NCI-H2196 (cell line): ENCODE measurements around the gene SH3GLB1.

Source experiments
- DNase-seq: peaks from one replicate; lab custom pipeline; 2025; ENCODE audit not compliant: unreplicated experiment; lab: John Stamatoyannopoulos, UW

SH3GLB1 gene

DNA sequence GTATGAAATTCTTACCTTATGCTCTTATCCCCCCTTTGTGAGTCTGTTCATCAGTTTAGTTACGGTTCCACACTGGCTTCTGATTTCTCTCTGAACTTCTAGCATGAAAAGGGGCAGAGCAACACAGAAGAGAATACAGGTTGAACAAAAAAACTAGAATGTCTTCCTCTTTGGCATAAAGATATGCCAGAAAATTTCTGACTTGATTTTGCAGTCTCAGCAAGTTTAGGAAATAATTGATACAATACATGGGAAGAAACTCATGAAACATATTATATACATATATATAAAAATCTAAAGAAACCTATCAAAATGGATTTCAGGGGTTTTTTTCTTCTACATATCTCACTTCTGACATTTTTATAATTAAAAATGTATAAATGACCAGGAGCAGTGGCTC, 27.0 kb downstream of the SH3GLB1 start:
- no peak for DNase-seq

DNA sequence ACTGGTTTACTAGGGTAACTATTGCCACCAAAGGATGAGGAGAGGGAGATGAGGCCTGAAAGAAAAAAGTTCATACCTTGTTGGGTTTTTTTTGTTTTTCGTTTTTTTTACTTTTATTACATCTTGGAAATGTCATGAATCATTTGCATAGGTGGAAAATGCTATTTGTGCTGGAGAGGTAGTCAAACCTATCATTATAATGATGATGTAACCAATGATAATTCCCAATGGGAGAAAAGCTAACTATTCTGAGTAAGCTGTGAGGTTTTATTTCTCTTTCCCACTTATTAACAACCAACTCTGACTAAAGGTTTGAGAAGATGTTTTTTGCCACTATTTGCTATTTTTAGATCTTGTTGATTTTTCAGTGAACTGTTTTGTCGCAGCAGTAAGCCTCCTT, 29.0 kb downstream of the SH3GLB1 start:
- DNase-seq: no peak

- peak; percentile 10 for DNase-seq
Measured at GRCh38 chr1:86739648-86740509, 35.5 kb downstream of the SH3GLB1 start.

DNA sequence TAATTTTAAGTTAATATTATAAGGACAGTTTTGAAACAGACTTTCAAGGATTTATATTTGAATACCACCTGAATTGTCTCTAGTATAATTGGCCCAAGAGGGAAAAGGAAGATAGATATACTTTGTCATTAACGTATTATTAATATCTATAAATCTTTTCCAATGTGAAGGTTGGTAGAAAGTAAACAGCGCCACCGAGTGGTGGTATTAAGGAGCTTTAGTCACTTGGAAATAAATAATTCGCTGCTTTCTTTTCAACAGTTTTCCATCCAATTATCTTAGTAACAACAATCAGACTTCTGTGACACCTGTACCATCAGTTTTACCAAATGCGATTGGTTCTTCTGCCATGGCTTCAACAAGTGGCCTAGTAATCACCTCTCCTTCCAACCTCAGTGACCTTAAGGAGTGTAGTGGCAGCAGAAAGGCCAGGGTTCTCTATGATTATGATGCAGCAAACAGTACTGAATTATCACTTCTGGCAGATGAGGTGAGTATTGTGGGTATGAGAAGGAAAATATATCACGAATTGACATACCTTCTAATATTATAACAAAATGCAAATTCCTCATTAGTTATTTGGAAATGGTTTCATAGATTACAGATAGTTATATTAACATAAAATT, 37.7 kb downstream of the SH3GLB1 start:
- peak; percentile 17 for DNase-seq

DNA sequence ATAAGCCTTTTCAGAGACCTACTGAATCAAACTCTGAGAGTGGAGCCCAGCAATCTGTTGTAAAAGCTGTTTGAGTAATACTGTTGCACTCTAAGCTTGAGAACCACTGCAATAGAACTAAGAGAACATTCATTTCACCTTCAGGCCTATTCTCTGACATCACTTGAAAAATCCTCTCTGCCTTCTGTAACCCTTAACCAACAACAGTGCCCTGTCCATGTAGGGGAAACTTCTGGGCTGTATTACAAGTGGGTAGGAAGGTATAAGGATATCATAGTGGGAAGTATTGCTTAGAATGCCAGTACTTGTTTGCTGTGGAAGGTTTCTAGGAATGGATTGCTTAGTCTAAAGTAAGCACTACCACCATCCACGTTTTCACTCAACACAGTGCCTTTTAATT, 42.9 kb downstream of the SH3GLB1 start:
- no peak for DNase-seq

DNA sequence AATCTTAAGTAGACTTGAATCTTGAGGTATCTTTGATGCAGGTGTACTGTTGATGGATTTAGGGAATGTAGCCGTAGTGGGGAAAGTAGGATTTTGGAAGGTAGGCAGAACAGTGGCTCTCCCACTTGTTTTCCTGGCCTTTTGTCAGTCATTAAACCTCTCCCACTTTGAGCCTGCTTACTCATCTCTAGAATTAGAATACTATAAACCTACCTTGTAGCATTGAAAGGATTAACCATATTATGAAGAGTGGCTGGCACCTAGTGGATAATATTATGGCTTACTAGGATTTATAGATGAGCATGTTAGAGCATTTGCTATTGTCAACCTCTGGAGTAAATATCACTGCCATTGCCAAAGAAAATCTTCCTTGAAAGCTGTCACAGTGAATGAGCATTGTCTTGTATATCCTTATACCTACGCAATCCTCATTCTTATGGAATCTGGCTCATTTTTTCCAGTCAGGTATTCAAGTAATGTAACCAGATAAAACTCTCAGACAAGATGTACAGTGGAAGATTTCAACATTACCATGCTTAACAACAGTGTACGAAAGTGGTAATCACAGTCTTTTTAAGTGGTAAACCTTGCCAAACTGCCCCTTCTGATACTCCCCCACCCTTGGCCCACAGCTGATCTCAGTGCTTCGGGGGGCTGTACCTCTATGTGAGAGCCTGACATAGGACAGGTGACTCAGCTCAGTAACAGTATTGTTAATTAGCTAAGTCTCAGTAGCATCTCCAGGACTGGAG, 44.4 kb downstream of the SH3GLB1 start:
- DNase-seq: no peak

- DNase-seq: no peak
Measured at GRCh38 chr1:86750076-86750475, 45.7 kb downstream of the SH3GLB1 start.

DNA sequence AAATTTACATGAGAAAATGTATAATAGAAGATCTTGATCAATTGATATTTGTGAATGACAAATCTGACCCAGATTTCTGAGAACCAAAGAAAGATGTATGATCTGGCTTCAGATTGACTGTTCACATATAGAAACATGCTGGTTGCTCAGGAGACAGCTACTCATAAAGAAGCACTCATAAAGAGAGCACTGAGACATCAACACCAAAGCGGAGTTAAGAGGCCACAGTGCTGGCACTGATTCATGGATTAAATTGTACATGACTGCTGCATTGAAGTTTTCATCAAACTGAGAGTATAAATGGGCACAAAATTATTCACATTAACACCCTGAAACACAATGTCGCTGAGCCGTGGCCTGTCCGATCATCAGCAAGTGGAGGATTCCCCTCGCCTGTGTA, 46.2 kb downstream of the SH3GLB1 start:
- no peak for DNase-seq

DNA sequence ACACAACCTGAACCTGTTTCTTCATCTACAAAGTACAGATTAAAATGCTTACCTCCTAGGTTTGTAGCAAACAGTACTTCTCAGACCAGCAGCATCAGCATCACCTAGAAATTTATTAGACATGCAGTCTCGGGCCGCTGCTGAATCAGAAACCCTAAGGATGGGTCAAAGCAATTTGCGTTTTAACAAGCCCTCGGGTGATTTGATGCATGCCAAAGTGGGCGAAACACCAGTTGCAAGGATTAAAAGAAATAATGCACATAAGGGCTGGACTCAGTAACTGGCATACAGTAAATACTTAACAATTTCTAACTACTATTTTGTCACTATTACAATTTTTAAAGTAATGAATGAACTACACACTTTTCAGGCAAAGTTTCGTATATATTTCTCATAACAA, 47.5 kb downstream of the SH3GLB1 start:
- DNase-seq: no peak

GRCh38 chr1:86753700-86754099, 49.3 kb downstream of the SH3GLB1 start:
- DNase-seq: peak; percentile 27

GRCh38 chr1:86754265-86754974, 50.0 kb downstream of the SH3GLB1 start:
- no peak for DNase-seq

- DNase-seq: peak; percentile 64
Measured at GRCh38 chr1:86756062-86756406, 51.7 kb downstream of the SH3GLB1 start.

DNA sequence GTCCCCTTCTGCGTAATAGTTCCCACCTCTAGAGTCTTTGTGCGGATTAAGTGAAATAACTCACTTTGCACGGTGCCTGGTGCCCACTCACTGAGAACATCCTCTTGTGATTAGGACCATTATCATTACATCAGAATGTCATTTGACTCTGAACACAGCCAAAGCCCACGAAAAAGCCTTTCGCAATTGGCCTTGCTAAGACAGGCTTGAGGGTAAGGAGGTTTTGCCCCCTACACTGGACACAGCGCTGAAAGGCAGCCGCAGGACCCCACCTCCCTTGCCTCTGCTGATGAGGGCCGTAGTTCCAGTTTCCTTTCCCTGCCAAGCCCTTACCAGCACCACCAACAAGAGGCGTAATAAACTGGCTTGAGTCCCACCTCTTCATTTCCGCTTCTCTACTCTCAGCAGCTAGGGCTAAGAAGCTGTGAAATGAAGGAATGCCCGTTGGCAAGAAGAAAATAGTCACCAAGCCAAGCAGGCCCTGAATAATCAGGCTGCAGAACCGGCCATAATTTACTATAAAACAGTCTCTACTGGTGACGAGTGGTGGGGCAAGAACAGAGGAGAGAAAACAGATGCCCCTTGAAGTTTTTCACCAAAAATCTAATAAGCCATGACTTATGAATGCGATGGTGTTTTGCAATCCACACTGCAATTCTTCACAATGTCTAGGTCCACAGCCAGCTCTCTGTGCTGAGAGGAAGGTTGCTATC, 53.1 kb downstream of the SH3GLB1 start:
- DNase-seq: no peak

DNA sequence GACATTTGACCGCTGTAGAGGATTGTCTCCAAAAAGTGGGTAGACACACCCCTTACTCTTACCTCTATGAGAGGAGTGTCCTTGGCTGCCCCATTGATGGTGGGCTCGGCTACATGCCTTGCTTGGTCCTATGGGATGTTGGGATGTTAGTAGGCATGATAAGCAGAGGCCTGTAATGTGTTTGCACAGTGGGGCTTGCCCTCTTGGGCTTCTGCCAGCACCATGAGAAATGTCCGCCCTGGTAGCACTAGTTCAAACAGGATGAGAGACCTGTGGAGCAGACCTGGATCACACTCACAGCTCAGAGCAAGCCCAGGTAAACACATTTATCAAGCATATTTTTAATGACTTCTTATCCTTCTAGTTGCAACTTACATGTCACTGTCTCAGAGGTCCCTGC, 54.2 kb downstream of the SH3GLB1 start:
- peak; percentile 67 for DNase-seq

DNA sequence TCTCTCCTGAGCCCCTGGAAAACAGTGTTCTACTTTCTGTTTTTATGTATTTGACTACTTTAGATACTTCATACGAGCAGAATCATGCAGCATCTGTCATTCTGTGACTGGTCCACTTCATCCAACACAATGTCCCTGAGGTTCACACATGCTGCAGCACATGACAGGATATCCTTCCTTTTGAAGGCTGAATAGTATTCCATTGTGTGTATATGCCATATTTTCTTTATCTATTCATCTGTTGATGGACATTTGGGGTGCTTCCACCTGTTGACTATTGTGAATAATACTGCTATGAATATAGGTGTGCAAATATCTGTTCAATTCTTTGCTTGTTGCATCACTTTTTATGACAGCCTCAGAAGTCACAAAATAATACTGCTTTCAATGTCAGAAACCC, 55.8 kb downstream of the SH3GLB1 start:
- DNase-seq: no peak

DNA sequence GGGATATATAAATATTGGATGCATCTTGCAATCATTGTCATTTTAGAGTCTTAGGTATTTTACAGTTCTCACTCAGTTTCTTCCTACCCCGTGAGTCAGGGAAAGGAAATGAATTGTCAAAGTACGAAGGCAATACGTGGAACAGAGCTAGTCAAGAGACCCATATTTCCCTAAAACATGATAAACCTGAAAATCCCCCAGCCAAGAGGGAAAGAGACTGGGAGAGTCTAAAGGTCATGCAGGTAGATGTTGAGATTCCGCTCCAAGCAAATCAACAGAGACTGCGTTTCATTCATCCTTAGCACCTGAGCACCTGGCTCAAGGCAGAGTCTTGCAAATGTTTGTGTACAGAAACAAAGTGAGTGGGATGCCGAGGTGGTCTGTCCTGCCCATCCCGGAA, 58.0 kb downstream of the SH3GLB1 start:
- DNase-seq: no peak

GRCh38 chr1:86764523-86764922, 60.1 kb downstream of the SH3GLB1 start:
- no peak for DNase-seq

- DNase-seq: no peak
Measured at GRCh38 chr1:86765073-86765472, 60.7 kb downstream of the SH3GLB1 start.

DNA sequence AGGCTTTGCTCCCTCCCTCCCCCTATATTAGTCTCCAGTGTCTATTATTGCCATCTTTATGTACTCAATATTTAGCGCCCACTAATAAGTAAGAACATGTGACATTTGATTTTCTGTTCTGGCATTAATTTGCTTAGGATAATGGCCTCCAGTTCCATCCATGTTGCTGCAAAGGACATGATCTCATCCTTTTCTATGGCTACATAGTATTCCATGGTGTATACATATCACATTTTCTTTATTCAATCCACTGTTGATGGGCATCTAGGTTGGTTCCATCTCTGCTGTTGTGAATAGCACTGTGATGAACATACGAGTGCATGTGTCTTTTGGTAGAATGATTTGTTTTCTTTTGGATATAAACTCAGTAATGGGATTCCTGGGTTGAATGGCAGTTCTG, 61.3 kb downstream of the SH3GLB1 start:
- DNase-seq: no peak

GRCh38 chr1:86768554-86768953, 64.2 kb downstream of the SH3GLB1 start:
- DNase-seq: no peak

GRCh38 chr1:86769065-86769464, 64.7 kb downstream of the SH3GLB1 start:
- DNase-seq: no peak
